GM12873 (cell line): ENCODE measurements around the gene MRPL55.

Experiments
- CTCF ChIP-seq: IDR thresholded peaks from 2 replicates; pipeline ENCODE4 v1.5.1; 2012; ENCODE audit warnings: low read depth, mild to moderate bottlenecking, moderate library complexity, low read length, control low read depth; ENCODE audit not compliant: insufficient read depth; ENCODE audit errors: missing control alignments

The MRPL55 gene

GRCh38 chr1:228096416-228097332 lies 12.4 kb downstream of the MRPL55 start:
- TF ChIP-seq CTCF = no peak

- no peak for TF ChIP-seq CTCF
Observed at GRCh38 chr1:228095938-228096337, 13.2 kb downstream of the MRPL55 start.

GRCh38 chr1:228095161-228095560 lies 13.9 kb downstream of the MRPL55 start:
- TF ChIP-seq CTCF = no peak

GRCh38 chr1:228094432-228095016 lies 14.6 kb downstream of the MRPL55 start:
- TF ChIP-seq CTCF = no peak

GRCh38 chr1:228093050-228093906 lies 15.8 kb downstream of the MRPL55 start:
- TF ChIP-seq CTCF = no peak

- no peak for TF ChIP-seq CTCF
Observed at GRCh38 chr1:228092342-228093049, 16.6 kb downstream of the MRPL55 start.
